Sigmoid colon (tissue), 7 donors: ENCODE data around the gene RNF224. TPM values are rescaled to one million over a fixed set of nuclear protein-coding genes. Genes with fewer than 3 reads are reported as not detected.

Experiments
- DNase-seq: peaks from one replicate; pipeline ENCODE4 v3.0.0-alpha.2; 2019
- H3K27ac ChIP-seq, 4 donors: fragments of 200-600 bp; sonication (generic); one replicate each; pipeline ENCODE4 v1.5.1; 2016 to 2019; ENCODE audit warnings: mild to moderate bottlenecking in 1 of 4
- H3K27me3 ChIP-seq, 3 donors: fragments of 200-600 bp; sonication (generic); one replicate each; pipeline ENCODE4 v1.5.1; 2019; ENCODE audit warnings: mild to moderate bottlenecking in 1 of 3
- H3K36me3 ChIP-seq, 4 donors: fragments of 200-600 bp; sonication (generic); one replicate each; pipeline ENCODE4 v1.5.1; 2016 to 2019
- H3K4me1 ChIP-seq, 4 donors: fragments of 200-600 bp; sonication (generic); one replicate each; pipeline ENCODE4 v1.5.1; 2017 to 2019
- H3K4me3 ChIP-seq, 4 donors: fragments of 200-600 bp; sonication (generic); one replicate each; pipeline ENCODE4 v1.5.1; 2017 to 2019; ENCODE audit warnings: mild to moderate bottlenecking in 2 of 4, moderate library complexity in 1 of 4
- H3K9me3 ChIP-seq, 4 donors: fragments of 200-600 bp in 3 of 4; sonication (generic) in 3 of 4; one replicate each; pipeline versions ENCODE4 v1.5.1 to v1.6.1; 2013 to 2019
- CTCF ChIP-seq, 4 experiments: fragments of 450-650 bp in 3 of 4; fragments of 200-600 bp in 1 of 4; IDR thresholded peaks; one replicate each; pipeline ENCODE4 v1.5.1; 2016 to 2019; ENCODE audit warnings: antibody characterized with exemption in 4 of 4, mild to moderate bottlenecking in 3 of 4, moderate library complexity in 2 of 4
- EP300 ChIP-seq, 4 donors: sonication (generic); formaldehyde crosslinking; IDR thresholded peaks; one replicate each; pipeline ENCODE4 v1.6.1; 2017; ENCODE audit warnings: antibody characterized with exemption in 4 of 4
- POLR2A ChIP-seq, 2 donors: fragments of 450-650 bp; IDR thresholded peaks; one replicate each; pipeline ENCODE4 v1.6.1; 2016; ENCODE audit warnings: antibody characterized with exemption in 2 of 2, mild to moderate bottlenecking in 2 of 2, moderate library complexity in 2 of 2
- POLR2AphosphoS5 ChIP-seq, 4 donors: sonication (generic); formaldehyde crosslinking; IDR thresholded peaks; one replicate each; pipeline ENCODE4 v1.6.1; 2017; ENCODE audit warnings: antibody characterized with exemption in 4 of 4
- WGBS, 2 donors: extraction: QIAGEN DNeasy Blood & Tissue Kit; methylation state at CpG; one replicate each; pipeline ENCODE4 v1.1.7; 2013; 5-methylcytosine and 5-hydroxymethylcytosine counted together
- intact Hi-C: fragments of 100-400 bp; cut with DNase I; formaldehyde crosslinking; loops from one replicate; pipeline ENCODE4 v1.15.1; 2023
- polyA plus RNA-seq, 3 donors: library from polyadenylated mRNA; stranded (reverse); fragments of 200-250 nt; gene quantifications; one replicate each; pipeline ENCODE4 v1.2.3, GENCODE V29; 2013
- total RNA-seq, 4 donors: library from RNA; depleted of rRNA; stranded (reverse); fragments of >200 nt; gene quantifications; one replicate each; pipeline ENCODE4 v1.1.0, GENCODE V29; 2016
- donor health status: healthy with polysubstance abuse.
- donor health status: Bipolar disorder and iron deficiency.
- donor health status: healthy.

Gene RNF224
- total and polyA plus RNA-seq, 7 donors: 0.04 TPM; not detected in 6

- intact Hi-C loops: no loop called here
- peaks cover 35 to 71% (median 71%) of the 10 kb centered on the region in 3 donors for H3K27me3 ChIP-seq
- no peak for TF ChIP-seq POLR2A (IDR thresholded peaks at IDR 0.05)
- no peak for TF ChIP-seq CTCF (IDR thresholded peaks at IDR 0.05)
- no peak for TF ChIP-seq EP300 (IDR thresholded peaks at IDR 0.05)
- no peak for TF ChIP-seq POLR2AphosphoS5 (IDR thresholded peaks at IDR 0.05)
Observed at GRCh38 chr9:137232101-137232500, 4.8 kb downstream of the RNF224 start.

GRCh38 chr9:137232510-137232909 is 5.2 kb downstream of the RNF224 start:
- intact Hi-C loops: no loop called here
- WGBS, 2 donors: 18 to 79% methylated on average over 24 of the region's 24 CpGs

More at GRCh38 chr9:137232101-137232500, 4.8 kb downstream of the RNF224 start:
- Histone ChIP-seq H3K27ac (no peak overlapping the region), H3K4me3 (no peak overlapping the region), H3K4me1 (peaks cover 0 to 22% (median 17%) of the 10 kb centered on the region in 4 donors), H3K9me3 (no peaks in the 10 kb centered on the region), H3K36me3 (no peaks in the 10 kb centered on the region)
- DNase-seq: no peak
- 52 to 77% methylated on average over 10 of the region's 10 CpGs for WGBS, 2 donors

GRCh38 chr9:137233143-137233980 is 6.1 kb downstream of the RNF224 start:
- Histone ChIP-seq H3K27ac (no peak overlapping the region), H3K36me3 (no peaks in the 10 kb centered on the region), H3K4me1 (peaks cover 0 to 26% (median 21%) of the 10 kb centered on the region in 4 donors), H3K4me3 (no peak overlapping the region), H3K9me3 (no peaks in the 10 kb centered on the region), H3K27me3 (peaks cover 34 to 67% (median 66%) of the 10 kb centered on the region in 3 donors)
- TF ChIP-seq EP300 (IDR thresholded peaks at IDR 0.05) (no peak), POLR2AphosphoS5 (IDR thresholded peaks at IDR 0.05) (no peak), POLR2A (IDR thresholded peaks at IDR 0.05) (no peak), CTCF (IDR thresholded peaks at IDR 0.05) (no peak)
- intact Hi-C loops: no loop called here
- WGBS, 2 donors: 28 to 79% methylated on average over 40 of the region's 40 CpGs
- no peak for DNase-seq

More at GRCh38 chr9:137232510-137232909, 5.2 kb downstream of the RNF224 start:
- TF ChIP-seq POLR2AphosphoS5 (IDR thresholded peaks at IDR 0.05): no peak
- no peak for TF ChIP-seq CTCF (IDR thresholded peaks at IDR 0.05)
- TF ChIP-seq POLR2A (IDR thresholded peaks at IDR 0.05): no peak
- TF ChIP-seq EP300 (IDR thresholded peaks at IDR 0.05): no peak
- Histone ChIP-seq H3K9me3 (no peaks in the 10 kb centered on the region), H3K4me3 (no peak overlapping the region), H3K4me1 (peaks cover 0 to 21% (median 18%) of the 10 kb centered on the region in 4 donors), H3K36me3 (no peaks in the 10 kb centered on the region), H3K27me3 (peaks cover 35 to 71% (median 71%) of the 10 kb centered on the region in 3 donors), H3K27ac (no peak overlapping the region)
- no peak for DNase-seq

- Histone ChIP-seq H3K9me3 (no peaks in the 10 kb centered on the region), H3K27me3 (peaks cover 29 to 59% (median 58%) of the 10 kb centered on the region in 3 donors), H3K4me3 (no peak overlapping the region), H3K27ac (no peak overlapping the region), H3K36me3 (no peaks in the 10 kb centered on the region), H3K4me1 (peaks cover 0 to 34% (median 28%) of the 10 kb centered on the region in 4 donors)
- intact Hi-C loops: no loop called here
- TF ChIP-seq POLR2A (IDR thresholded peaks at IDR 0.05) (no peak), CTCF (IDR thresholded peaks at IDR 0.05) (no peak), EP300 (IDR thresholded peaks at IDR 0.05) (no peak), POLR2AphosphoS5 (IDR thresholded peaks at IDR 0.05) (no peak)
- 13 to 61% methylated on average over 40 of the region's 40 CpGs for WGBS, 2 donors
- DNase-seq: no peak
Observed at GRCh38 chr9:137234055-137234697, 6.9 kb downstream of the RNF224 start.
